GM15510 (cell line): ENCODE results near the gene NOTCH2.
"Not testable (repeated sequence)": the region's sequence is repeated elsewhere in the genome, so short reads cannot be mapped to it uniquely, and the experiment has no call there.

Experiments used
- POLR2A ChIP-seq: IDR thresholded peaks from 3 replicates; pipeline ENCODE4 v1.6.1; 2011; ENCODE audit warnings: borderline replicate concordance; ENCODE audit not compliant: insufficient read length; ENCODE audit errors: extremely low read depth

Gene NOTCH2

GRCh38 chr1:120069067-120069919 is at the start of gene NOTCH2:
Gene NOTCH2, minus strand, starts transcription at chr1:120069662. Its CDS starts 256 bp downstream, at chr1:120069406.
- not testable (repeated sequence) for TF ChIP-seq POLR2A

GRCh38 chr1:119988306-119989062 is 81.0 kb downstream of the NOTCH2 start:
- TF ChIP-seq POLR2A = no peak

GRCh38 chr1:119987686-119988085 is 81.8 kb downstream of the NOTCH2 start:
- TF ChIP-seq POLR2A = no peak

- TF ChIP-seq POLR2A = no peak
These were observed 82.3 kb downstream of the NOTCH2 start for GRCh38 chr1:119987112-119987511.

- TF ChIP-seq POLR2A = no peak
These were observed 83.4 kb downstream of the NOTCH2 start for GRCh38 chr1:119986007-119986497.

- TF ChIP-seq POLR2A = no peak
These were observed 84.7 kb downstream of the NOTCH2 start for GRCh38 chr1:119984771-119985170.

GRCh38 chr1:119981986-119982815 is 87.3 kb downstream of the NOTCH2 start:
- TF ChIP-seq POLR2A = no peak

- TF ChIP-seq POLR2A = no peak
These were observed 88.0 kb downstream of the NOTCH2 start for GRCh38 chr1:119981496-119981895.

- TF ChIP-seq POLR2A = no peak
These were observed 91.4 kb downstream of the NOTCH2 start for GRCh38 chr1:119978018-119978505.

- no peak for TF ChIP-seq POLR2A
These were observed 94.5 kb downstream of the NOTCH2 start for GRCh38 chr1:119975006-119975405.

GRCh38 chr1:119974013-119974412 is 95.4 kb downstream of the NOTCH2 start:
- TF ChIP-seq POLR2A = no peak

- TF ChIP-seq POLR2A = no peak
These were observed 97.5 kb downstream of the NOTCH2 start for GRCh38 chr1:119971710-119972570.

- TF ChIP-seq POLR2A = no peak
These were observed 100.9 kb downstream of the NOTCH2 start for GRCh38 chr1:119968601-119969000.
